HG03045 (cell line): ENCODE results near the gene TMPRSS3.

ENCODE experiments used
- ATAC-seq: cut with Tn5 transposase; IDR thresholded peaks from one replicate; pipeline ENCODE4 v1.9.1; 2021; ENCODE audit warnings: mild to moderate bottlenecking, moderate library complexity; ENCODE audit not compliant: unreplicated experiment

The TMPRSS3 gene

DNA sequence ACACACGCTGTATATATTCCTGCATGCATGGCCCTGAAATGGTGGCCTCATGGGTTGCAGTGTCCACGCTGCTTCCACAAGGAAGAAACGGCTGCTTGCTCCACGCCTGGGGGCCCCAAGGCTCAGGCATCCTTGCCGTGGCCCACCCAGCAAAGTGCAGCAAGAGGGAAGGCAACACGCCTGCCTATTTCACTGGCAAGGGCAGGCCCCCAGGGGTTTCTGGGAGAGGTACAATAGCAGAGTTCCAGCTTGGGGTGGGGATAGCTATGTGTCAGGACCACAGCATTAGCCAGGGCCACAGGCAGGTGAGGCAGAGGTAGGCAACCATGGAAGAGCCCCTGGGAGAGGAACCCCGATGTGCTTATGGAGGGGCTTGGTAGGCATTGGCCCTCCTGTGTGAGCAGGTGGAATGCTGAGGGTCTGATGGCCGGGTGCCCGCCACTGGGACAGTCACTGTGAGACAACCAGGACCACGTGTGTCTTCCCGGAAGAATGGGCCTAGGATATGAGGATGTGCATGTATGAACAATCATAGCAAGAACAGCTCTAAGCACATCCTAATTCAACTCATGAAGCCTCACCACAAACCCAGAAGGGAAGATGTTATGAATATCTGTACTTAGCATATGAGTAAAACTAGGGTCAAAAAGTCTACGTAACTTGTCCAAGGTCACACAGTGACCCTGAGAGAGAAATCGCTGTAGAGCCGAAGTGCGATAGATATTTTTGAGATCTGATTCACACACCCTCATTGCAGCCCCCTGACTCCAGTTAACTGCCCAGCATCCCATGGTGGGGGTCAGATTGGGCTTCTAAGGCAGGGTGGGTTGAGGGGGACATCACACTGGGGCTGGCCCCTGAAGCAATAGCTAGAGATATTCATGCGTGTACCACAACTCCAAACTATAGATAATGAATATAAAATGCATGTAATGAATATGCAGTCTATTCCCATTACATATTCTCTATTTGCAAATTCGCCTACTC, 56.8 kb downstream of the TMPRSS3 start:
- ATAC-seq, result no peak

DNA sequence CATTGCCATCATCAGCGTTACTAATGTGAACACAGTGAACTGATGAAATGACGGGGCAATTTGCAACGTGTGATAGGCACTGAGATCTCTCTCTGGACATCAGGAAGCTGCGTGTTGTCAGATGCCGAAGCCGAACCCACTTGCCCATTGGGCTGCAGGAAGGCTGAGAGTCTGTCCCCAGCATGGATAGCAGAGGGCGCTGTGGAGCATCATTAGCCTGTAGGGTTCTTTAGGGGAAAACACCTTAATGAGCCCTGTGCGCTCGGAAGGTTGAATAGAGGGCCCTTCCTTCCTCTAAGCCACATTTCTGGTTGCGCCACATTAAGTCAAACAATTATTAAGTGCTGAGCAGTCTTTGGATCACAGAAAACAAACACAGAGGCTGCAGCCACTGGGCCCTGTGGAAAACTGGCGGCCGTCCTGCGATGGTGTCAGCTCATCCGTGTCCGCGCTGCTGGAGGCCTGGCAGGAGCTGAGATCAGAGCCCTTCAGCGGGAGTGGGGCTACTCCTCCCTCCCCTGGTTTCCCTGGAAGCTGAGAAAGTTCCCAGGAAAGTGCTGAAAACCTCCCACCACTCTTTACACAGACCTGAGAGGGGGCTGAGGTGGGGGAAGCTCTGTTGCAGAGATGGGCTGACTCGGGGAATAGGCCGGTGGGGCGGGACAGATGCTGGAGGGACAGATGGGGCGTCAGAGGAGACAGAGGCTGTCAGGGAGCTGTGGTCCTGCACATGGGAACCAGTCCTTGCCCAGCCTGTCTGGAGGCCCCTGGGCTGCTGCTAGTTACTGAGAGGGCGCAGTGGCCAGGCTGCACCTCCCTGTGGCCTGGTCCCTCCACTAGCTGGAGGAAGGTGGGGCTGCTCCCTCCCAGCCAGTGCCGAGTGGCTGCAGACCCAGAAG, 57.8 kb downstream of the TMPRSS3 start:
- no peak for ATAC-seq

DNA sequence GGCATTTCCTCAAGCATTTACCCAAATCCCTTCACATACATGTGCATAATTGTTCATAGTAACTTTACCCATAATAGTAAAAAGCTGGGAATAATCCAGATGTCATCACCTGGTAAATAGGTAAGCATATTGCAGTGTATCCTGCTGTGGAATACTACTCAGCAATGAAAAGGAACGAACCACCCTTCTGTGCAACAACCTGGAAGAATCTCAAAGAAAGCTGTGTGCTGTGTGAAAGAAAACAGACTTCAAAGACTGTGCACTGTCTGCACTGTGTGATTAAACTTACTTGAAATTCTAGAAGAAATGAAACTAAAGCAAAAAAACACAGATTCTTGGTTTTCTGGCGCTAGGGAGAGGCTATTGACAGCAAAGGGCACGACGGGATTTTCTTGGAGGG, 58.6 kb downstream of the TMPRSS3 start:
- no peak for ATAC-seq

DNA sequence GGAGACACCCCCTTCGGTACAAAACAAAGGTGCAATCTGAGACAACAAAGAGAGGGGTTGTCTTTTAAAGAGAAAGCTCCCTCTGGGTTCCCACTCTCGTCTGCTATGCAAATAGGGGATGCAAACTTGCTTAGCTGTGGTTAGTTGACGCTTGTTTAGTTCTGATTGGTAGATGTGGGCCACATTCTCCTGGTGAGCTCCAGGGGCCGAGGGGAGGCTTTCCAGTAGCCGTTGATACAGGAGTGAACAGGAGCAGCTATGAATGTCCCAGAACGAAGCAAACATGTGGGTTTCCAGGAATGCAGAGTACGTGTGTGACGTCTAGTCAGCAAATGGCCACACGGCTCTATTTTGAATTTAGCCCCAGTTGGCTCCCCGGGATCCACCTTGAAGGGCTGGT, 59.8 kb downstream of the TMPRSS3 start:
- ATAC-seq, result no peak

DNA sequence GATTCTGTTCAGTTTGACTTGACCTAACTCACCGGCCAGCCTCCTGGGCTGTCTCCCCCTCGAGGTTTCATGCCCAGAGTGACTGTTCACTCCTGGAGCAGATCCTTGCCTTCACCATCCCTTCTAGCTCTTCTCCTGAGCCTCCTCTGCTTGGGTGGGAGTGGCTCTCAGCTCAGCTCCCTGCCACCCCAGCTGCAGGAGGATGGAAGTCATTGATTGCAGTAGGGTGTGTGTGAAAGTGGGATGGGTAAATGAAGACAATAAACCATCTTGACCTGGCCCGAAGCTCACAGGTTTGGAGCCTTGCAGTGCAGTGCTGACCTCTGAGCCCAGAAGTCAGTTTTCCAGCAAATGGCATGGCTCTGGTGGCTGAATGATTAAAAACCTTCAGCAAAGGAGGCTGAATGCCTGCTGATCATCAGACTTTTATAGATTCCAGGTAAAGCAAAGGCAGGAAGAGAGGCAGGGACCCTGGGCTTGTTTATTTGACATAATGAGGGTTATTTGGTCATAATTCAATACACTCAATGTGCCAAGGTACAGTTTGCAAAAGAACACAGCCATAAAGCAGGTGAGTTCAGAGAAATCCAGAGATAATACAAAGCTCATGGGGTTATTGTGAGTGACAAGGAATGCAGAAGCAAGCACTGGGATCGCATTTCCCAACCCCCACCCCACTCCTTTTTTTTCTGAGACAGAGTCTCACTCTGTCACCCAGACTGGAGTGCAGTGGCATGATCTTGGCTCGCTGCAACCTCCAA, 63.1 kb downstream of the TMPRSS3 start:
- ATAC-seq, result no peak

DNA sequence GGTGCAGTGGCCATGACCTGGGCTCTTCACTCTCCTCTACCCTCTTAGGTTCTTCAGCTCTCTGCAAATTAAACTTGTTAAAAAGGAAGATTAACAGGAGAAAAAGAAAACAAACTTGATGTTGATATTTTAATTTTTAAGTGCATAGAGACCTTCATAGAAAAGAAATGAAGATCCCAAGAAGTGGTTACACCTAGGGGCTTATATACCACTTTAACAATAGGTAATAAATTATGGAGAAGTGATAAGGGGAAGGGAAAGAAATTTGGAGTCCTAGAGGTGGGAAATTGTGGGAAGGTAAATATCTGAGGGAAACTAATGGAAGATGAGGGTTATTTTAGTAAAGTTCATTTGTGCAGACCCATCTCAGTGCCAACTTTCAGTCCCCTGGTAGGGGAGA, 64.2 kb downstream of the TMPRSS3 start:
- ATAC-seq, result no peak

DNA sequence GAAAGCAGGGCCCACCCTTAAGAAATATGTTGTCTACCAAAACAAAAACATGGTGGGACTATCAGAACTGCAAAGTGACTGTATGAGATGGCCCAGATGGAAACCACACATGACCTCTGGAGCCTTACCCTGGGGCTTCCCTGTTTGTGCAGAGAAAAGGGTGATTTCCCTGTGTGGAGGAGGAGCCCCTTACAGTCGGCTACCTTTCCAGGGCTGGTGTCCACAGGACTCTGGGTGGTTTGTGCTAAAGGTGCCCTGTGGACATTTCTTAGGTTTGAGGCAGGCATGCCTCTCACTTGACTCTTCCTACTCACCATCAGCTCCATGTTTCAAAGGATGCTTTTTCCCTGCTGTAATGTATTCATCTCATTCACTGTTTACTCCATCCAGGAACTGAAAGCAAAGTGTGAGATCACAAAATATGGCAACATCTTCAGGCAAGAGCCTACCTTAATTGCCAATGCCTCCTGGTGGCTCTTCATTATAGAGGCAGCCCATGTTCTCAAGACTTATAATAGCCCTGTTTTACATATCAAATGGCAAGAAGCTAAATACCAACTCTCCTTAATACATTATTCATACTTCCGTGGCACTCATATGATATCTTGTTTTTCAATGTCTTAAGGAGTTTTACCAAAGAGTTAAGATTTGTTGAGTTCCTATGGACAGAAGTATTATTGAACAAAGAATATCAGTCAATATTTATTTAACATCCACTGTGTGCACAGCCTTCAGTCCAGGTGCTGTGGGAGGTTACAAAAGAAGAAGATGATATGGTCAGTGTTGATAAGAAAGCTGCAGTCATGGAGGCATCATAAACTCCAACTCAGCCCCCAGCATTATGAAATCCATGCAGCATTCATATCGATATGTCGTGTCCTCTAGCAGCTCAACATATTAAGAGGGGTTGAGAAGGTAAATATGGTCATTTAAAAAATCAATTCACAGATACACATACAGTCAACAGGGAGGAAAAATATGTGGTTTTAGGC, 65.2 kb downstream of the TMPRSS3 start:
- no peak for ATAC-seq

DNA sequence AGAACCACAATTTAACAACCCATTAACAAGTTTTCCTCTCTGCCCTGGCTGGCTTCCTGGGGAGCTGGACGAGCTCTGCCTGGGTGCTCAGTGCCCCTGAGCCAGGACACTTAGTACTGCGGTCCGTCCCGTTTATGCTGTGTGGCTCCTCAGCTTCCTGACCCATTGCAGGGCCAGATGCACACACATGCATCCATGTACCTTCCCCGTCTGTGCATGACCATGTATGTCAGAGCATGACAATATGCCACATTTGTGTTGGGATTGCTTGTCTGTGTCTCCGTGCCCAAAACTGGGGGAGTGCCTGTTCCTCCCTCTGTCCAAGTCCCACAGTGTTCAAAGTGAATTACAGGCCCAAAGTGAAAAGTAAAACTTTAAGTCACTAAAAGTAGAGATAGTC, 71.0 kb downstream of the TMPRSS3 start:
- no peak for ATAC-seq
